Measurements from ENCODE around the gene EIF2B4. TPM values are rescaled to one million over a fixed set of nuclear protein-coding genes. Genes with fewer than 3 reads are reported as not detected.
A peak's percentile ranks its signal among the peaks of the same experiment; 100 is the strongest.

EIF2B4 gene
- total RNA-seq, 4 donors from 2014 or later, result 43.3 to 69.0 (median 59.8) TPM

GRCh38 chr2:27373567-27373966 lies 3.4 kb upstream of the EIF2B4 start:
- no peak overlapping the region for H3K27ac ChIP-seq
- peaks cover 0 to 45% (median 28%) of the 10 kb centered on the region in 4 donors for H3K4me1 ChIP-seq
- peaks cover 0 to 69% (median 41%) of the 10 kb centered on the region in 3 donors for H3K36me3 ChIP-seq
- no peak for DNase-seq (ENCODE audit: low spot score in 2 of 2)
- no peak for TF ChIP-seq EP300 (IDR thresholded peaks at IDR 0.05)
- no peak for TF ChIP-seq CTCF (IDR thresholded peaks at IDR 0.05)
- TF ChIP-seq POLR2A (IDR thresholded peaks at IDR 0.05), result no peak
- no peaks in the 10 kb centered on the region for H3K9me3 ChIP-seq
- no peaks in the 10 kb centered on the region for H3K27me3 ChIP-seq
- 90 to 99% methylated on average over 5 of the region's 5 CpGs for WGBS, 2 donors
- H3K4me3 ChIP-seq, result no peak overlapping the region

- Histone ChIP-seq H3K9me3 (no peaks in the 10 kb centered on the region), H3K36me3 (peaks cover 0 to 69% (median 41%) of the 10 kb centered on the region in 3 donors), H3K27ac (no peak overlapping the region), H3K4me1 (peaks cover 0 to 44% (median 28%) of the 10 kb centered on the region in 4 donors), H3K27me3 (no peaks in the 10 kb centered on the region), H3K4me3 (no peak overlapping the region)
- TF ChIP-seq POLR2A (IDR thresholded peaks at IDR 0.05), result no peak
- TF ChIP-seq CTCF (IDR thresholded peaks at IDR 0.05), result no peak
- no peak for TF ChIP-seq EP300 (IDR thresholded peaks at IDR 0.05)
- DNase-seq (ENCODE audit: low spot score in 2 of 2), result no peak
- 79 to 95% methylated on average over 6 of the region's 6 CpGs for WGBS, 2 donors
These were observed 2.8 kb upstream of the EIF2B4 start for GRCh38 chr2:27372937-27373336.

GRCh38 chr2:27370816-27371620 lies 880 bp upstream of the EIF2B4 start:
- TF ChIP-seq CTCF (IDR thresholded peaks at IDR 0.05) (no peak), EP300 (IDR thresholded peaks at IDR 0.05) (no peak), POLR2A (IDR thresholded peaks at IDR 0.05) (no peak)
- Histone ChIP-seq H3K36me3 (peaks cover 6 to 69% (median 25%) of the 10 kb centered on the region in 3 donors), H3K9me3 (no peaks in the 10 kb centered on the region), H3K4me3 (peak overlapping the region; percentile 84 to 100 (median 98)), H3K27me3 (no peaks in the 10 kb centered on the region), H3K4me1 (peaks cover 0 to 37% (median 28%) of the 10 kb centered on the region in 4 donors), H3K27ac (peak overlapping the region; percentile 78 to 96 (median 92))
- WGBS, 2 donors, result 1 to 2% methylated on average over 22 to 41 of the region's 46 CpGs
- DNase-seq (ENCODE audit: low spot score in 2 of 2), result no peak

GRCh38 chr2:27369471-27370025 lies 590 bp downstream of the EIF2B4 start:
- TF ChIP-seq EP300 (IDR thresholded peaks at IDR 0.05), result no peak
- TF ChIP-seq POLR2A (IDR thresholded peaks at IDR 0.05), result no peak
- no peak for TF ChIP-seq CTCF (IDR thresholded peaks at IDR 0.05)
- Histone ChIP-seq H3K9me3 (no peaks in the 10 kb centered on the region), H3K27ac (peak overlapping the region; percentile 64 to 97 (median 94)), H3K4me3 (peak overlapping the region; percentile 84 to 100 (median 98)), H3K36me3 (peaks cover 6 to 69% (median 11%) of the 10 kb centered on the region in 3 donors), H3K27me3 (no peaks in the 10 kb centered on the region), H3K4me1 (peaks cover 0 to 37% (median 28%) of the 10 kb centered on the region in 4 donors)
- no peak for DNase-seq (ENCODE audit: low spot score in 2 of 2)
- WGBS, 2 donors, result 0 to 1% methylated on average over 16 to 18 of the region's 18 CpGs

GRCh38 chr2:27363933-27364332 lies 6.2 kb downstream of the EIF2B4 start:
- H3K4me3 ChIP-seq, result no peak overlapping the region
- no peak overlapping the region for H3K27ac ChIP-seq
- WGBS, 2 donors, result 85 to 88% methylated on average over 2 of the region's 2 CpGs
- H3K9me3 ChIP-seq, result no peaks in the 10 kb centered on the region
- peaks cover 0 to 6% (median 3%) of the 10 kb centered on the region in 4 donors for H3K4me1 ChIP-seq
- no peak for TF ChIP-seq CTCF (IDR thresholded peaks at IDR 0.05)
- TF ChIP-seq POLR2A (IDR thresholded peaks at IDR 0.05), result no peak
- no peak for TF ChIP-seq EP300 (IDR thresholded peaks at IDR 0.05)
- DNase-seq (ENCODE audit: low spot score in 2 of 2), result no peak
- peaks cover 0 to 60% (median 6%) of the 10 kb centered on the region in 3 donors for H3K36me3 ChIP-seq
- no peaks in the 10 kb centered on the region for H3K27me3 ChIP-seq

Data from tibial nerve (tissue), 4 donors.